NCI-H460 (cell line): ENCODE results near the gene UXS1. TPM values are rescaled to one million over a fixed set of nuclear protein-coding genes. Genes with fewer than 3 reads are reported as not detected.

Experiments
- DNase-seq: peaks from one replicate; pipeline ENCODE4 v3.0.0-alpha.2; 2016; ENCODE audit warnings: low read depth; ENCODE audit errors: extremely low read depth
- total RNA-seq: library from RNA; depleted of rRNA; stranded (reverse); fragments of >200 nt; shearing (Covaris generic); gene quantifications from 2 replicates; pipeline ENCODE4 v1.2.3, GENCODE V29; 2014

UXS1 gene
- total RNA-seq, 1 experiment from 2014 or later = 29.8 TPM

DNA sequence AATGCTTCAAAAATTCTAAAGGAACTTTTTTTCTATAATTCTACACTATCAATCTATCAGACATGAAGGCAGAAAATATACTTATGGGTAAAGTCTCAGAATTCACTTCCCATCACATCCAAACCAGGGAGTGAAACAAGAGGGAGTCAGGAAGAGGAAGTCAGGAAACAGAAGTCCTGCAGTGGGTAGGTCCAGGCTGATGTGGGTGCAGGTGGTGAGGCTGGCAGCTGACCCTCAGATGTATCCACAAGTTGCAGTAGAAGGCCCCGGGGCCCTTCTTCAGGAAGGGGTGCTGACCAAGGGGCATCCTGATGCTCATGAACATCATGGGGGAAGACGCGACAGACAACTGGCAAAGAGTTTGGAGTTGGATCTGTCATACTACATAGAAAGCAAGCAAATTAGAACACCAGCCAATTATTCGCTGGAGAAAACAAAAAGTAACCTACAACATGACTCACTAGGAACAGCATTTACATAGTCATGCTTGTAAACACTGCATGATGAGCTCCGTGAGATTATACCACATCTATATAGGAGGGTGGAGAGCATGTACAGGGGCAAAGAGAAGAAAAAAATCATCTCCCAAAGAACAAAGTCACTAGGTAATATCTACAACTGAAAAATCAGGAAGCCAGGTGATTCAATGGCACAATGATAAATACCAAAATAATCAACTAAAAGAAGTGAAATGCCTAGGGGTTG lies 4.2 kb downstream of the UXS1 start:
- DNase-seq = no peak

DNA sequence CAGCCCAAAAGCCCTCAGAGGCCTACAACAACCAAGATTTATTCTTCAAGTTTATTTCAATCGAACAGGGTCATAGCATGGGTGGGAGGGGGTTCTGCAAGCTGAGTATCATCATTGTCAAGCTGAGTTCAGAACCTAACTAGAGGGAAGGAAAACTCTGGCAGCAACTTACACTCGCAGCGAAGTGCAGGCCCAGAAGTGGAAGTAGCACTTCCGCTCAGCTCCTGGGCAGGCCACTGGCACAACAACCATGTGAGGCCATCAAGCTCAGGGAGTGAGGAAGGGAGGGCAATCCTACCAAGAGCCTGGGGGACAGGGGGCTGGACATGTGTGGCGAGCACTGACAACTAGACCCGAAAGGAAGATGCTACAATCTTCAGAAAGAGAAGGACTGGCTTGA lies 4.8 kb downstream of the UXS1 start:
- no peak for DNase-seq

DNA sequence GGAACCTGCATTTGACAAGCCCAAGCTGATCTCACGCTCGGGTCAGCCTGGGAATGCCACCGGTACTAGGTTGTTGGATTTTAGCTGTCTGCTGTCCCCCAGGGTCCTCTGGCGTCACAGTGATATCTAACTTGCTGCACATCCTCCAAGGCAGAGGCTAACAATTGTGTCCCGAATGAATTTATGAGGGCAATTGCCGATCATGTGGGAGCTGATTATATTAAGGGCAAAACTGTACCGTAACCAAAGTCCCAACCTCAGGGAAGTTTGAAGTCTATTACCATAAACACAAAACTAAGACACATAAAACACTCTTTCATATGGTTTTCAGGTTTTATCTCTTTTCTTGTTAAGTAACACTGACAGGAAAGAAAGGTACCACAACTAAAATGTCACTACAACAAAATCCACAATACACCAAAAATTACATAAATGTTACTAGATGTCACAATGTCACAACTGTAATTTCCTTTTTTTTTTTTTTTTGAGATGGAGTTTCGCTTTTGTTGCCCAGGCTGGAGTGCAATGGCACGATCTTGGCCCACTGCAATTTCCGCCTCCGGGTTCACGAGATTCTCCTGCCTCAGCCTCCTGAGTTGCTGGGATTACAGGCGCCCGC lies 6.7 kb downstream of the UXS1 start:
- no peak for DNase-seq

DNA sequence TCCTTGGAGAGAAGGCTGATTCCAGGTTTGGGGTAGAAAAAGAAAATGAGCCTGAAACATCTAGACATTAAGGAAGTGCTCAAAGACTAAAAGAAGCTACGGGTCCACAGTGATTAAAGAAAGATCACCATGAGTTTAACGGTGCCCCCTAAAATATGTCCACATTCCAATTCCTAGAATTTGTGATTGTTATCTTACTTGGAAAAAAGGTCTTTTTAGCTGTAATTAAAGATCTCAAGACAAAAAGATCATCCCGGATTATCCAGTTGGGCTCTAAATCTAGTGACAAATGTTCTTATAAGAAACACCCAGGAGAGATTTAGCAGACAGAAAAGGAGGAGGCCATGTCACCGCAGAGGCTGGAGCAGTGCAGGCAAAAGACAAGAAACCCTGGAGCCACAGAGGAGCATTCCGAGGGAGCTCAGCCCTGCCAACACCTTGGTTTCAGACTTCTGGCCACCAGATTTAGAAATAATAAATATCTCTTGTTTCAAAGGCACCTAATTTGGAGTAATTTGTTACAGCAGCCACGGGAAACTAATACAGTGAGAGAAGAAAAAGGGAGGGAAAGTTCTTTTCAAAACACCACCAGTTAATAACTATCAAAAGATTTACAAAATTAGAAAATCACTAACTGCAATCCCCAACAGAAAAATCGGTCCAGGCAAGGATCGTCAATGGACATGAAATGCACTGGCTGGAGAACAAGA lies 8.5 kb downstream of the UXS1 start:
- DNase-seq = no peak

DNA sequence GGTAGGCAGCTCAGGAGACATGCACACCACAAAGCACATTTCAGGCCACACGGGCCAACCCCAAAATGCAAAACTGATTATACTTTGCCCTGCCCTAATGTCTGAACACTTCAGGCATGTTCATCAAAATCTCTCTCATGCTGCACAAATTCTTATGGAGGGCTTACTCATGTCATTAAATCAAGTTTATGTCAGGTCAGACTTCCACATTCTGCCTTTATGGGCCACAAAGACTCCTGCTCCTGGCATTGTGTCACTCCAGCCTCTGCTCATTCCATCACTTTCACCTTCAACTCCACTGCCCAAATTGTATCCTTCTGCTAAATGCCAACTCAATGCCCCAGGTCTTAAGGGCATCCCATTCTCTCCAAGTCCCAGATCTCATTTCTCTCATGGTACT lies 9.2 kb downstream of the UXS1 start:
- no peak for DNase-seq

DNA sequence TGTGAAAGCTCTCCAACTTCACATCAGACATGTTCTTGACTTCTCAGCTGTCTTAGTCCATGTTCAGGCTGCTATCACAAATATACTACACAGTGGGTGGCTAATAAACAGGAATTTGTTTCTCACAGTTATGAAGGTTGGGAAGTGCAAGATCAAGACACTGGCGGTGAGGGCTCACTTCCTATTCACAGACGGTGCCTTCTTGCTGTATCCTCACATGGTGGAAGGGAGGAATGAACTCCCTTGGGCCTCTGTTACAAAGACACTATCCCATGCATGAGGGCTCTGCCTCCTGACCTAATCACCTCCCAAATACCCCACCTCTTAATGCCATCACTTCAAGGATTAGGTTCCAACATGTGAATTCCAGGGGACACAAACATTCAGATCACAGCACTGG lies 9.7 kb downstream of the UXS1 start:
- DNase-seq = no peak

DNA sequence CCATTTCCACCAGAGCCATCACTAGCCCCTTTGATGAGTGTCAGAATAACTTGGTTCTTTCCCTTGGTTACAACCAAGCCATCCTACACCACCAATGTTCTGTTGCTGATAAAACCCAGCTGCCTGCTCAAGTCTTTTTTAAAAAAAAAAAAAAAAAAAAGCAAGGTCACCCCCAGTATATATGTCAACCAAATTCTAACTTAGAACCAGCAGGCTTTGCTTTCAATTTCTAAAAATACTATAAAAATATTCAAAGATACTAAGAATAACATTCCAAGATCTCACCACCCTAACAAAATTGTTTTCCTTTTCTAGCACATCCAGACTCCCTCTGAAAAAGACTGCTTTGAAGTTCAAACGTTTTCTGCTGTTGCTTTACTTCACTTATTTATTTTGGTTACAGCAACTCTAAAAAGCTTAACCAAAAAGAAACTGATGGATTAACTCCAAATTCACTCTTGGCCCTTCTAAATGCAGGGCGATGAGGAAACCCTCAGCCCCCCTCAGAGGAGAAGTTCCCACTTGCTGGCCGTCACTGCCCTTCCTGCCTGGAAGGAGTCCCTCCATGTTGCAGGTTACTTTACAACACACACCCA lies 10.9 kb downstream of the UXS1 start:
- no peak for DNase-seq

DNA sequence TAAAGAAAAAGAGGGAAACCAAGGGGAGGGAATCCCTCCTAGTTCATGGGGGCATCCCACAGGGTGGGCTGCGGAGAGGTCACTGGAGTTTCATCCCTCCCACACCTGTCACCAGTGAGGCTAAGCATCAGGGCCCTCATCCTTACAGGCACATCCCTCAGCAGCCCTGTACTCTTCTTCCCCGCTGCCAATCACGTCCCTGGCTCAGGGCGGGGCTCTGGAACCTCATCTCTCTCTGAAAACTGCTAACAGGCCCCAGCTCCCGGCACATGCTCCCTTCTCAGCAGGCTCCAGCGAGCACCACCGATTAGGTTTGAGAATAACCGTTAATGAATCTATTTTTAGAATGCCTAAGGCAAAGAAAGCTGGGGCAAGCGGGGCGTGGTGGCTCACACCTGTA lies 13.0 kb downstream of the UXS1 start:
- DNase-seq = no peak

DNA sequence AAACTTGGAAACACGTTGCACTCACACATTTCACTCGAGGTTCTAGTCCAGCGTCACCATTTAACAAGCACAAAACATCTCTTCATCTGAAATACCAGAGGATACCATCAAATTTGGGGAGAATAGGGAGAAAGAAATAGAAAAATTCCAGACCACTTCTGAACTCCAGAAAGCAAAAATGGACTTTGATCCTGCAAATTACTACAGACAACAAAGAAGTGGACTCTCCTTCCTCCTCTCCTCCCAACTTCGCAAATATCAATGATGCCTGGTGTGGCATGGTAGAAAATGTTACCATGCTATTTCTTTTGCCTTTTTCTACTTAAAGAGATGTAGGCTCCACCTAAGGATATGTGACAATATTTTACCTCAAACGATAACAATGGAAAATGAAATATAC lies 13.5 kb downstream of the UXS1 start:
- no peak for DNase-seq

DNA sequence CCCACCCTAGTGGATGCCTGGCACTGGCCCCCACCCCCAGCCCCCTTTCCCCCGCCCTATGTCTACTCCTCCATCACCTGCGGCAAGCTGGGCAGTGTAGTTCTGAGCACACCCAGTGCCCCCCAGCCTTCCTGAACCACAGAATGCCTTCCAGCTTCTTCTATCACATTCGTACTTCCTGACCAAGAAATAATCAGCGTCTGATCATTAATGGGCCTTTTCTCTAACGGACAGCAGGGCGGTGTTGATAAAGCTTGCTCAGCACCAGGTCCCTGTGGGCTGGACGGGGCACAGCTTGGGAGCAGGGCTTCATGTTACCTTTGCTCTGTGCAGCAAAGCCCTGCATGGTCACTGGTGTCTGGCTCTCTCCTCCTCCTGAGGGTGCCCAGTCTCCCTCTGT lies 15.4 kb downstream of the UXS1 start:
- DNase-seq = no peak

DNA sequence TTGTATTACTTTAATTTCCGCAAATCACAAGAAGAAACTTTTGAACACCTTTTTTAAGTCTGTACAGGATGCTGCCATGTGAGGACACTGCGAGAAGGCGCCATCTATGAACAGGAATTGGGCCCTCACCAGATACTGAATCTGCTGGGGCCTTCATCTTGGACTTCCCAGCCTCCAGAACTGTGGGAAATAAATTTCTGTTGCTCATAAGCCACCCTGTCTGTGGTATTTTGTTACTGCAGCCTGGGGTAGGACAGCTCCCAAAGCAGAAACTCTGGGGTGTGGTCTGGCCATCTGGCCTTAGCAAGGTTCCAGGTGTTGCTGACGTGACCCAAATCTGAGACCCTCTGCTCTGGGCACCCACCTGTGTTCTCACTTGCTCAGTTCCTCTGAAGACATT lies 16.5 kb downstream of the UXS1 start:
- DNase-seq = no peak

DNA sequence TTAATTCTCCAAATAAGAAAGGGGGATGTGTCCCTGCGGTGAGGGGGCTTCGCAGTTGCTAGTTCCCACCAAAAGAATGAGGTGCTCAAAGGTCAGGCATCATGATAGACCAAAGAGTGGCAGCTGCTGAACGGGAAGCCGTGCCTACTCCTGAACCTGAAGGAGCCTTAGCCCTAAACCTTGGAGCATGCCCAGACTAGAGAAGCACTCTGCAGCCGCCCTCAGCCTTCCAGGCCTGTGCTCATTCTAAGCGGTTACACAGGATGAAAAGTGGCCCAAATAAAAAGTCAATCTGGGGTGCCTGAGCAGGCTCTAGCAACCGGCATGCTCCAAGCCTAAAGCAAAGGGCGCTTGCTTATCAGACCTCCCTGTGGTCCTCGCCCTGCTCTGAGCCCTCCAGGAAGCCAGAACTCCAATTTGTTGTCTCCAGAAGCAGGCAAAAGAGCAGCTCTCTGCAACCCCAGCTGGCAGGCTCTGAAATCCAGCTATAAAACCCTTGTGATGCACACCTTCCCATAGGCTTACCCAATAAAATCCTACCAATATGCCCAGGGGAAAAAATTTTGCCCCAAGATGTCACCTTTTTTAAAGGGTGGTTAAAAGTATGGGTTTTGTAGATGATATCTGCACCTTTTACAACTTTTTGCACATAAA lies 17.5 kb downstream of the UXS1 start:
- no peak for DNase-seq

DNA sequence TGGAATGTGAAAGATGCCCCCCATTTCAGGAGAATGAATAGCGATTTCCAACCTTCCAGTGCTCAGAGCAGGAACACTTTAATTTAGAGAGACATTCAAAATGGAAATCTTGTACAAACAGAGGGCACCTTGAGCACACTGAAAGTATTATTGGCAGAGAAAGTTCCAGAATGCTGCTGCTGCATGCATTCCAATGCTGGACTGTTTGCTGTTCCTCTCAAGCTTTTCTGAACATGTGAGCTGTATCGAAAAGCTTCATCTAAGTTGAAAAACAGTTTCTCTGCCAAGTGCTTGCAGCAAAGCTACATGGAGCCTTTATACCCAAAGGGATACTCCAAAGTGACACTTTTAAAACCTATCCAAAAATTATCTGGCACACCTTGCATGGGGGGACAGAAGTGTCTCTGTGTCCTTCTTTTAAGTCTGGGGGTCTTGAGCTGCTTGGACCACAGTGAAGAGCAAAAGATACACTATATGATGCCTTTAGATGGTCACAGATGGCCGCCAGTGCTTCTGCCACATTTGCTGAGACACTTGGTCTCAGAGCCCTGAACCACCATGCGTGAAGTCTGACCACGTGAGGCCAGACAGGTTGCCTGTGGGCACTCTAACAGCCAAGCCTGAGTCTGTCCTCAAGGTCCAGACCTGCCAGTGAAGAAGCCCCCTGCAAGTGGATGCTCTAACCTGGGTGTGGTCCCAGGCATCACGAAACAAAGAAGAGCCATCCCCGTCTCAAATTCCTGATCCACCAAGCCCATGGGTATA lies 18.8 kb downstream of the UXS1 start:
- DNase-seq = no peak

DNA sequence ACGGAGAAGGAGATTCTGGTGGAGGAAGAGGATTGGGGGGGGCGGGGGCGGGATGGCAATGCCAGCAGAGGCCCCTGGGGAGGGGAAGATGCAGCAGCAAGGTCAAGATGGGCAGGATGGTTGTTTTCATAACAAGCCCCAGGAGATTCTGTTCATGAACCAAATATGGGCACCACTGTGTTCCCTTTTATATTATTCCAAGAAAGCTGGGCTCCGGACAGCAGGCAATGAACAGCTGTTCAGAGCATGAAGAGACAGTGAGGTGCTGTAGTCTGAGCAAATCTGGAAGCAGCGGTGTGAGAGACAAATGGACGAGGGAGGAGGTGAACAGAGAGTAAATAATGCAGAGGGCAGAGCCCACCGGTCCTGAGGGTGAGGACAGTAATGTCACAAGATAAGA lies 20.0 kb downstream of the UXS1 start:
- DNase-seq = no peak

DNA sequence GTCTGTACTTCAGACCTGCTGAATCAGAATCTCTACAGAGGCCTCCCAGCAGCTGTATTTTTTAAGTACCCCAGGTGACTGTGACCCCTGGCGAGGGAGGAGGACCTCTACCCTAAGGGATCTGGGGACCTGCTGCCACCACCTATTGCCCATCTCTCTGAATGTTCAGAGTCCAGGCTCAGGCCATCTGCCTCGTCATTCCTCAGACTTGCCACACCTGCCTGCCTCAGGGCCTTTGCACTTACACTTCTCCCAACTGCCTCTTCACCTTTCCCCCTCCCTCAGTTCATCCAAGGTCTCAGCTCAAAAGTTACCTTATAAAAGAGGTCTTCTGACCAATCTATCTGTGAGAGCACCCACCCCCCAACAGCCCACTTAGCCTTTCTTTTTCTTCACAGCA lies 21.5 kb downstream of the UXS1 start:
- DNase-seq = no peak

DNA sequence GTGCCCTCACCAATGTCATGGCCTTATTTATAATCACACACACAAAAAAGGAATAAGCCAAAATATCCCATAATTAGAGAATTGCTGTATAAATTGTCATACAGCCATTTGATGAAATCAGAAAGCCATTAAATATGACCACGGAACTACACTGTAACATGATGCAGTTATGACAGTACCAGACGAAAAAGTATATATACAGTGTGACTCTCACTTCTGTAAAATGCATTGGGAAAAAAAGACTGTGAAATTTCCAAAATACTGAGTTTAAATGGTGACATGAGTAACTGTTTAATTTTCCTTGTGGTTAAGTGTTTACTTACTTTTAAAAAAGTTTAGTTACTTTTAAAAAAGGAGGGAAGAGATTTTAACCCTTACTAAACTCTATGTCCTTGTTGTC lies 25.4 kb downstream of the UXS1 start:
- no peak for DNase-seq

DNA sequence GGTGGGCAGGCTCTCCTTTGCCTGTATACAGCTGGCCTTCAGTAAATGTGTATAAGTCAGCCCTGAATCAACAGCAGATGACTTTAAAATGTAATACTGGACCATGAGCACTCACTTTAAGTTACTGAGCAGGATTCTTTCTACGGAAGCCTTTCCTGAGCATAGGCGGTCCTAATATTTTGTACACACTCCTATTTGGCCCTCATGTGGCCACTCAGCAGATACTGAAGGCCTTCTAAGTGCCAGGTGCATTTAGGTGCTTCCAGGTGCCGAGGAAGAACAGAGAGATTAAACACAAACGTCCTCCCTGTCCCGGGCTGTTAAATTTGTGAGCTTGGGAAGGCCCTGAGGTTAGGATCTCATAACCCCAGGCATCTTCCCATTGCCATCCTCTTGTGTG lies 27.0 kb downstream of the UXS1 start:
- no peak for DNase-seq

DNA sequence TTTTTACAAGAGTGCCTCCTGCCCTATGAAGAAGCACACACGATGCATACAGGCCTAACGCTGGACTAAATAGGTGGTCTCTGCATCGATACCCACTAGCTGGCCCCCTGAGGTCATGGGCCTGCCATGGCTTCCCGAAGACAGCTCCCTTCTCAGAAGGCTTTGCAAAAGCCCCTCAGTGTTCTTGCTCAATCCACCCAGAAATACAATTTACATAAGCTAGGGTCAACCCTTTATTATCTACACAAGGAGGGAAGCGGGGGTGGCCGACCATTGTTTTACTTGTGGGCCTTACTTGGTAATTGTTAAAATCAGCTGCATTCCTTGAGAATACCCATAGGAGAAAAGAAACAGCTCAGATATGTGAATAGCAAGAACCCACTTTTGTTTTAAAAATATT lies 28.5 kb downstream of the UXS1 start:
- DNase-seq = no peak

DNA sequence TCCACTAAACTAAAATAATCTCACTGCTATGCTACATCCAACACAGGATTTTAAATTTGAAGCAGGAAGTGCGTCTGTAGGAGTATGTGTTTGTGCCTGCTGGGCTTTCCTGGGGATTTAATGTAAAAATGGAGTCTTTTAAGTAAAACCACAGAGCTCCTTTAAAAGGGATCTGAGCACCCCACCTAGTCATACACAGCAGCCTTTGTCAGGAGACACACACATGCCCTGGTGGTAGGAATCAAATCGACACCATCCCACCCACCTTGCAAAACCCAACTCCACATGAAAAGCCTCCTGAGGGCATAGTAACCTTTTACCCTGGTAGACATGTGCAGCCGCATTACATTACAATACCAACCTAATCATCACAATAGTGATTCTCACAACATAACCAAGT lies 29.1 kb downstream of the UXS1 start:
- DNase-seq = no peak

DNA sequence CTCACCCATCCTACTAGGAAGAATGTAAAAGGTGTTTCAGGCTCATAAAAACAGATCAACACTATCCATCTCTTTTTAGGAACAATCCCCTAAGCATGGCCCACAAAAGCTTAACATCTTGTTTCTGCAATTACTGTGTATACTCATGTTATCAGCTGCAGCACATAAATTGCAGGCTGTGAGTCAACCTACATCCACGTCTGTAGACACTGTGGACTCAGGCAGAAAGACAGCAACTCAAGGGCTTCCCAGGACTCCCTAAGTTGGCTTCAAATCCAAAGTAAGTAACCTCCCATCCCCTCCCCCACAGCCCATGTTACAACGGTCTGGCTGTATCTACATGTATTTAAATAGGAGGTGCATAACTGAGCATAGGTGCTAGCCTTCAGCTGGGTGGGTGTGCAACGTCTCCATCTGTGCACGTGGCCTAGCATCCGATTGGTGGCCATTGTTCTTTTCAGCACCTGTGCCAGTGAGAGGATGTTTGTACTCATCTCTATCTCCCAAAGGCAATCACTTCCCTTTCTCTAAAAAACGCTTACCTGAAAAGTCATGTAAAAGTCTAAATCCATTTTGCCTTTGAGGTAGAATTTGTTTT lies 30.1 kb downstream of the UXS1 start:
- DNase-seq = no peak
